HEK293 (cell line): ENCODE results near the gene SIRPA.

ENCODE experiments used
- CTCF ChIP-seq: fragments of 450-650 bp; formaldehyde crosslinking; IDR thresholded peaks from 2 replicates; pipeline ENCODE4 v1.5.1; 2016; ENCODE audit warnings: missing biosample characterization, missing genetic modification characterization
- GFI1B ChIP-seq: fragments of 450-650 bp; formaldehyde crosslinking; IDR thresholded peaks from 2 replicates; pipeline ENCODE4 v1.5.1; 2016; ENCODE audit warnings: missing biosample characterization, missing genetic modification characterization
- KLF16 ChIP-seq: fragments of 450-650 bp; formaldehyde crosslinking; IDR thresholded peaks from 2 replicates; pipeline ENCODE4 v1.5.1; 2017; ENCODE audit warnings: missing biosample characterization, missing genetic modification characterization
- MYNN ChIP-seq: fragments of 450-650 bp; formaldehyde crosslinking; IDR thresholded peaks from 2 replicates; pipeline ENCODE4 v1.5.1; 2016; ENCODE audit warnings: missing biosample characterization, missing genetic modification characterization, borderline replicate concordance
- PATZ1 ChIP-seq: fragments of 450-650 bp; formaldehyde crosslinking; IDR thresholded peaks from 2 replicates; pipeline ENCODE4 v1.5.1; 2016; ENCODE audit warnings: missing biosample characterization, missing genetic modification characterization
- SP3 ChIP-seq: fragments of 450-650 bp; formaldehyde crosslinking; IDR thresholded peaks from 2 replicates; pipeline ENCODE4 v1.5.1; 2016; ENCODE audit warnings: missing biosample characterization, missing genetic modification characterization
- ZFP37 ChIP-seq: fragments of 450-650 bp; formaldehyde crosslinking; IDR thresholded peaks from 2 replicates; pipeline ENCODE4 v1.5.1; 2016; ENCODE audit warnings: missing biosample characterization, missing genetic modification characterization
- ZNF184 ChIP-seq: fragments of 450-650 bp; IDR thresholded peaks from 2 replicates; pipeline ENCODE4 v1.5.1; 2018; ENCODE audit warnings: missing biosample characterization, mild to moderate bottlenecking, missing genetic modification characterization
- ZNF266 ChIP-seq: fragments of 450-650 bp; formaldehyde crosslinking; IDR thresholded peaks from 2 replicates; pipeline ENCODE4 v1.5.1; 2016; ENCODE audit warnings: missing biosample characterization, missing genetic modification characterization, low read depth
- ZNF324 ChIP-seq: fragments of 450-650 bp; formaldehyde crosslinking; IDR thresholded peaks from 2 replicates; pipeline ENCODE4 v1.5.1; 2016; ENCODE audit warnings: missing biosample characterization, missing genetic modification characterization
- ZNF558 ChIP-seq: fragments of 450-650 bp; formaldehyde crosslinking; IDR thresholded peaks from 2 replicates; pipeline ENCODE4 v1.5.1; 2016; ENCODE audit warnings: missing biosample characterization, missing genetic modification characterization
- ZNF747 ChIP-seq: fragments of 450-650 bp; formaldehyde crosslinking; IDR thresholded peaks from 2 replicates; pipeline ENCODE4 v1.5.1; 2016; ENCODE audit warnings: missing biosample characterization, missing genetic modification characterization

GRCh38 chr20:1854246-1854645 is 41.0 kb upstream of the SIRPA start:
- no peak for TF ChIP-seq SP3 (tag by site-specific recombination)
- no peak for TF ChIP-seq CTCF (tag by site-specific recombination)
- TF ChIP-seq GFI1B: no peak
- TF ChIP-seq ZFP37 (tag by site-specific recombination): no peak
- TF ChIP-seq ZNF266: no peak
- no peak for TF ChIP-seq MYNN (tag by site-specific recombination)
- no peak for TF ChIP-seq ZNF184 (tag by site-specific recombination)
- no peak for TF ChIP-seq PATZ1 (tag by site-specific recombination)
- no peak for TF ChIP-seq ZNF558 (tag by site-specific recombination)
- TF ChIP-seq ZNF747: no peak
- TF ChIP-seq ZNF324 (tag by site-specific recombination): no peak
- TF ChIP-seq KLF16 (tag by site-specific recombination): no peak
